Panc1 (cell line): Measurements from ENCODE around the gene MINAR1. TPM values are rescaled to one million over a fixed set of nuclear protein-coding genes. Genes with fewer than 3 reads are reported as not detected.

ENCODE experiments used
- ATAC-seq: fragments of 200-7000 bp; cut with Tn5 transposase; 2 replicates; pipeline ENCODE4 v1.9.1; 2020; ENCODE audit warnings: mild to moderate bottlenecking, moderate library complexity
- BruUV-seq: library from RNA; stranded (reverse); fragments of 400-500 nt; replicated peaks from 2 replicates; lab custom pipeline; 2021; lab: Mats Ljungman, UMichigan
- CTCF ChIA-PET: fragments of 300-600 bp; sonication (Branson Sonifier 250); formaldehyde crosslinking; loops from one replicate; lab custom pipeline; 2022; ENCODE audit warnings: antibody characterized with exemption; lab: Charles Lee
- POLR2A ChIA-PET: fragments of 300-600 bp; sonication (Branson Sonifier 250); formaldehyde crosslinking; loops from one replicate; lab custom pipeline; 2022; ENCODE audit warnings: antibody characterized with exemption; lab: Charles Lee
- DNase-seq: peaks from one replicate; pipeline ENCODE4 v3.0.0-alpha.2; 2010; ENCODE audit warnings: low read depth, low spot score
- H3K27ac ChIP-seq: 2 replicates; pipeline ENCODE4 v1.5.1; 2011; ENCODE audit warnings: mild to moderate bottlenecking, low read length, inconsistent platforms
- H3K27me3 ChIP-seq: fragments of 200-500 bp; sonication (Bioruptor generic); 2 replicates; pipeline ENCODE4 v1.6.0; 2014; ENCODE audit warnings: low read length, inconsistent platforms; ENCODE audit not compliant: control insufficient read depth, insufficient read depth
- H3K36me3 ChIP-seq: fragments of 200-500 bp; sonication (Bioruptor generic); 2 replicates; pipeline ENCODE4 v1.5.1; 2014; ENCODE audit warnings: inconsistent platforms, mild to moderate bottlenecking, low read length, moderate library complexity; ENCODE audit not compliant: control insufficient read depth, insufficient read depth
- H3K4me1 ChIP-seq: 2 replicates; pipeline ENCODE4 v1.5.1; 2011; ENCODE audit warnings: inconsistent platforms, mild to moderate bottlenecking, low read length, moderate library complexity; ENCODE audit not compliant: control insufficient read depth, insufficient read depth
- H3K4me3 ChIP-seq, 2 experiments: 2 replicates each; pipeline ENCODE4 v1.5.1; 2011 to 2012; ENCODE audit warnings: low read depth in 2 of 2, low read length in 2 of 2, mild to moderate bottlenecking in 2 of 2, inconsistent platforms in 1 of 2, moderate library complexity in 1 of 2
- H3K9me3 ChIP-seq: fragments of 200-500 bp; sonication (Bioruptor generic); 2 replicates; pipeline ENCODE4 v1.5.1; 2014; ENCODE audit warnings: low read depth, mild to moderate bottlenecking, inconsistent platforms, low read length, moderate library complexity; ENCODE audit not compliant: control insufficient read depth, insufficient read depth
- POLR2AphosphoS5 ChIP-seq: IDR thresholded peaks from 2 replicates; pipeline ENCODE4 v1.6.1; 2012; ENCODE audit warnings: mild to moderate bottlenecking, low read depth, low read length, moderate library complexity
- SIN3A ChIP-seq: IDR thresholded peaks from 2 replicates; pipeline ENCODE4 v1.6.1; 2012; ENCODE audit warnings: low read depth, mild to moderate bottlenecking, low read length, moderate library complexity, borderline replicate concordance; ENCODE audit not compliant: insufficient read depth
- TCF7L2 ChIP-seq: IDR thresholded peaks from 2 replicates; pipeline ENCODE4 v1.6.1; 2011; ENCODE audit warnings: mild to moderate bottlenecking, low read depth, low read length, inconsistent platforms
- in situ Hi-C: cut with HindIII; loops from 2 replicates; pipeline ENCODE4 v1.10.0; 2016; ENCODE audit warnings: low sequenced_read_pairs, low pct_unique_long_range_greater_than_20kb
- intact Hi-C: fragments of 100-400 bp; cut with micrococcal nuclease; formaldehyde crosslinking; loops from one replicate; pipeline ENCODE4 v1.10.0; 2022; ENCODE audit not compliant: unreplicated experiment
- total RNA-seq: library from RNA; stranded (reverse); gene quantifications from one replicate; pipeline ENCODE4 v1.2.1, GENCODE V29; 2021; ENCODE audit not compliant: unreplicated experiment
- TF ChIP-seq, protein P1 (sequence below), 2 experiments: IDR thresholded peaks; 2 replicates each; pipeline ENCODE4 v1.6.1; 2011 to 2012; ENCODE audit warnings: low read depth in 2 of 2, control low read depth in 1 of 2, low read length in 1 of 2, mild to moderate bottlenecking in 1 of 2, moderate library complexity in 1 of 2; ENCODE audit not compliant: insufficient read depth in 1 of 2
- TF ChIP-seq, protein P2 (sequence below): fragments of 450-650 bp; IDR thresholded peaks from 2 replicates; pipeline ENCODE4 v1.5.1; 2017; ENCODE audit warnings: mild to moderate bottlenecking

Gene MINAR1
- total RNA-seq, 1 experiment from 2014 or later, result 0.62 TPM

DNA sequence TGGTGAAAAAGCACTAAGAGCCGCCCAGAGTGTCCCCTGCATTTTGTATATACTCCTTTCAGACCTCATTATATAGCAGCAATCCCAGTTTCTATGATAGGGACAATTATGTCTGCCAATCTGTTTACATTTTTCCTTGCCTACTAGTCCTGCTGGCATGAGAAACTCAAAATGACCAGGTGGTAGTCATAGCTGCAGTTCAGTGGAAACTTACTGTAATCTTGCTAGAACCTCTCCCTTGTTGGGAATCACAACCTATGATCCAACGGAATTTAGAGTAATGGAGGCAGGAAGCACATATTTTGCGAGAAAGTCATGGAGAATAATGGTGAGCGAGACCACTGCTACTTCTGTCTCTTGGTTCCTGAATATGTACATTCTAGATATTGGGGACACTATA lies 28.6 kb upstream of the MINAR1 start:
- no TSS peak for BruUV-seq
- intact Hi-C loops (no loop called here), in situ Hi-C loops (no loop called here)

DNA sequence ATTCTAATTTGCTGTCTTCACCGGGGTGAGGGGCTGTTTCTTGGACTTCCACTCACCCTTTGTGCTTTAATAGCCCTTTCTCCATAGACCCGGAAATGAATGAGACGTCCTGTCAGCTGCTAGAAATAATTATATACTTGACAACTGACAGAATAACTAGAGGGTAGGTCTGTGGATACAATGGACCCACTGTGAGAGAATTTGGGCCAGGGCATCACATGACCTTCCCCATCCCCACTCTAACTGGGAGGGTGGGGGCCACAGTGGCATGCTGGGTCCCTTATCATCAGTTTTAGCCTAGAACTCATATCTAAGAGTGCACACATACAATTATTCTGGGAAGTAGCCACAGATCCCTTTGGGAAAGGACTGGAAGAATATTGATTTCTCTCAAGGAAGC lies 25.9 kb upstream of the MINAR1 start:
- ChIA-PET POLR2A (no interaction called here), CTCF (no interaction called here)
- BruUV-seq, result no TSS peak
- in situ Hi-C loops (no loop called here), intact Hi-C loops (no loop called here)
- no peak for DNase-seq
- H3K36me3 ChIP-seq, result no peaks in the 10 kb centered on the region
- H3K9me3 ChIP-seq, result no peaks in the 10 kb centered on the region
- H3K4me1 ChIP-seq, result no peaks in the 10 kb centered on the region
- no peaks in the 10 kb centered on the region for H3K27me3 ChIP-seq
- ATAC-seq, result no peak
- H3K4me3 ChIP-seq, result no peak overlapping the region
- no peak overlapping the region for H3K27ac ChIP-seq
- TF ChIP-seq, protein P1, sequence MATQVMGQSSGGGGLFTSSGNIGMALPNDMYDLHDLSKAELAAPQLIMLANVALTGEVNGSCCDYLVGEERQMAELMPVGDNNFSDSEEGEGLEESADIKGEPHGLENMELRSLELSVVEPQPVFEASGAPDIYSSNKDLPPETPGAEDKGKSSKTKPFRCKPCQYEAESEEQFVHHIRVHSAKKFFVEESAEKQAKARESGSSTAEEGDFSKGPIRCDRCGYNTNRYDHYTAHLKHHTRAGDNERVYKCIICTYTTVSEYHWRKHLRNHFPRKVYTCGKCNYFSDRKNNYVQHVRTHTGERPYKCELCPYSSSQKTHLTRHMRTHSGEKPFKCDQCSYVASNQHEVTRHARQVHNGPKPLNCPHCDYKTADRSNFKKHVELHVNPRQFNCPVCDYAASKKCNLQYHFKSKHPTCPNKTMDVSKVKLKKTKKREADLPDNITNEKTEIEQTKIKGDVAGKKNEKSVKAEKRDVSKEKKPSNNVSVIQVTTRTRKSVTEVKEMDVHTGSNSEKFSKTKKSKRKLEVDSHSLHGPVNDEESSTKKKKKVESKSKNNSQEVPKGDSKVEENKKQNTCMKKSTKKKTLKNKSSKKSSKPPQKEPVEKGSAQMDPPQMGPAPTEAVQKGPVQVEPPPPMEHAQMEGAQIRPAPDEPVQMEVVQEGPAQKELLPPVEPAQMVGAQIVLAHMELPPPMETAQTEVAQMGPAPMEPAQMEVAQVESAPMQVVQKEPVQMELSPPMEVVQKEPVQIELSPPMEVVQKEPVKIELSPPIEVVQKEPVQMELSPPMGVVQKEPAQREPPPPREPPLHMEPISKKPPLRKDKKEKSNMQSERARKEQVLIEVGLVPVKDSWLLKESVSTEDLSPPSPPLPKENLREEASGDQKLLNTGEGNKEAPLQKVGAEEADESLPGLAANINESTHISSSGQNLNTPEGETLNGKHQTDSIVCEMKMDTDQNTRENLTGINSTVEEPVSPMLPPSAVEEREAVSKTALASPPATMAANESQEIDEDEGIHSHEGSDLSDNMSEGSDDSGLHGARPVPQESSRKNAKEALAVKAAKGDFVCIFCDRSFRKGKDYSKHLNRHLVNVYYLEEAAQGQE (IDR thresholded peaks at IDR 0.05; ENCODE audit: insufficient read depth in 1 of 2, low read depth in 2 of 2, low read length in 1 of 2), result no peak
- TF ChIP-seq TCF7L2 (no peak), SIN3A (no peak), POLR2AphosphoS5 (no peak)
- TF ChIP-seq, protein P2, sequence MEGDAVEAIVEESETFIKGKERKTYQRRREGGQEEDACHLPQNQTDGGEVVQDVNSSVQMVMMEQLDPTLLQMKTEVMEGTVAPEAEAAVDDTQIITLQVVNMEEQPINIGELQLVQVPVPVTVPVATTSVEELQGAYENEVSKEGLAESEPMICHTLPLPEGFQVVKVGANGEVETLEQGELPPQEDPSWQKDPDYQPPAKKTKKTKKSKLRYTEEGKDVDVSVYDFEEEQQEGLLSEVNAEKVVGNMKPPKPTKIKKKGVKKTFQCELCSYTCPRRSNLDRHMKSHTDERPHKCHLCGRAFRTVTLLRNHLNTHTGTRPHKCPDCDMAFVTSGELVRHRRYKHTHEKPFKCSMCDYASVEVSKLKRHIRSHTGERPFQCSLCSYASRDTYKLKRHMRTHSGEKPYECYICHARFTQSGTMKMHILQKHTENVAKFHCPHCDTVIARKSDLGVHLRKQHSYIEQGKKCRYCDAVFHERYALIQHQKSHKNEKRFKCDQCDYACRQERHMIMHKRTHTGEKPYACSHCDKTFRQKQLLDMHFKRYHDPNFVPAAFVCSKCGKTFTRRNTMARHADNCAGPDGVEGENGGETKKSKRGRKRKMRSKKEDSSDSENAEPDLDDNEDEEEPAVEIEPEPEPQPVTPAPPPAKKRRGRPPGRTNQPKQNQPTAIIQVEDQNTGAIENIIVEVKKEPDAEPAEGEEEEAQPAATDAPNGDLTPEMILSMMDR, result no peak

More for the DNA sequence above, 28.6 kb upstream of the MINAR1 start:
- Histone ChIP-seq H3K9me3 (no peaks in the 10 kb centered on the region), H3K27me3 (no peaks in the 10 kb centered on the region), H3K4me1 (no peaks in the 10 kb centered on the region), H3K27ac (no peak overlapping the region), H3K36me3 (no peaks in the 10 kb centered on the region), H3K4me3 (no peak overlapping the region)
- ChIA-PET CTCF (no interaction called here), POLR2A (no interaction called here)
- DNase-seq (no peak), ATAC-seq (no peak)
- TF ChIP-seq POLR2AphosphoS5, result no peak
- TF ChIP-seq, protein P2, result no peak
- TF ChIP-seq TCF7L2, result no peak
- no peak for TF ChIP-seq SIN3A
- TF ChIP-seq, protein P1 (IDR thresholded peaks at IDR 0.05; ENCODE audit: insufficient read depth in 1 of 2, low read depth in 2 of 2, low read length in 1 of 2), result no peak
